GM21576 (cell line): ENCODE measurements around the gene TVP23C.
A peak's percentile ranks its signal among the peaks of the same experiment; 100 is the strongest.
"Not testable (repeated sequence)": the region's sequence is repeated elsewhere in the genome, so short reads cannot be mapped to it uniquely, and the experiment has no call there.

ENCODE experiments used
- ATAC-seq: cut with Tn5 transposase; IDR thresholded peaks from one replicate; pipeline ENCODE4 v1.9.1; 2021; ENCODE audit warnings: mild to moderate bottlenecking, moderate library complexity; ENCODE audit not compliant: unreplicated experiment

The TVP23C gene

DNA sequence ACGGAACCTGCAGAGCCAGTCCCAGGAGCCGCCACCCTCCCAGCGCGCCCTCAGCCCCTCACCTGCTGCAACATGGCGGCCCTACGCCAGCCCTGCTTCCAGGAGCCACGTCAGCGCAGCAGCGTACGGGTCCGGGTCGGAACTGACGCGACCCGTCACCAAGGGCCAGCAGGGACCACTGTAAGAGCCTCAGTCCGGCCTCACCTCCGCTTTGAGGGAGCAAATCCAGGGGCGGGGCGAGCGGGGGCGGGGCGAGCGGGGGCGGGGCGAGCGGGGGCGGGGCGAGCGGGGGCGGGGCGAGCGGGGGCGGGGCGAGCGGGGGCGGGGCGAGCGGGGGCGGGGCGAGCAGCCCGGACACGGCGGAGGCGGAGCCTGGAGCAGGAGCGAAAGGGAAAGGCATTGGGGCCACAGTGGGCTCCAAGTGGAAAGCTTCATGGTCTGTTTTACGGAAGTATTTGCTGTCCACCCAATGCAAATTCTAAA is at the start of gene TVP23C:
Gene TVP23C (minus strand): TSS at position 109 of the 483 bp plus-strand sequence. CDS start 35 bp downstream, at position 74.
- peak; percentile 68 for ATAC-seq

DNA sequence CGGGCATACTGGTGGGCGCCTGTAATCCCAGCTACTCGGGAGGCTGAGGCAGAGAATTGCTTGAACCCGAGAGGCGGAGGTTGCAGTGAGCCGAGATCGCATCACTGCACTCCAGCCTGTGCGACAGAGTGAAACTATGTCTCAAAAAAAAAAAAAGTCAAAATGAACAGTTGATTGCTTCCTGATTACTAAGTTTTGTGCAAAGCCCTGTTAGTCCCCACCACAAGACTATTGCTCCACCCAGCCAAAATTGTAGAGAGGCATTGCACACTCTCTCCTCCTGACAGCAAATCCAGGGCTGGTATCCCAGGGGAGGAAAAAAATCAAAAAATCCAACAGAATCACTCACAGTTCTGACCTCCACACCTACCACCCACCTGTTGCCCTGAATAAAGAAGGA is 29.7 kb upstream of the TVP23C start:
- not testable (repeated sequence) for ATAC-seq

DNA sequence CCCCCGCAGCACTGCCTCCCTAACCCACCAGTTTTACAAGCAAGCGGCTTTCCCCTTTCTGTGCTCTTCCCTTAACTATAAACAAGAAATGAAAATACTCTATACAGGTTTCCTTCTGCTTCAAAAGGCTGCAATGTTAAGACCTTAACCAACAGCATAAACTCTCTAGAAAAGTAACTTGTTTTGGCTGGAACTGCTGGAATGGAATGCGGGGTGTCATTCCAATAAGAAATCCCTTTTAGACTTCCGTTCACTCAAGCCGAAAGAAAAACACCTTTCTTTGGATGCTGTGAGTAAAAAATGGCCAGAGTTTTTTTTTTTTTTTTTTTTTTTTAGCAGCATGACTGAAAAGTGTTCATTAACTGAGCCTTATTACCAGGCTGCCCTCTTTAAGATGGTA is 28.7 kb upstream of the TVP23C start:
- ATAC-seq: not testable (repeated sequence)

DNA sequence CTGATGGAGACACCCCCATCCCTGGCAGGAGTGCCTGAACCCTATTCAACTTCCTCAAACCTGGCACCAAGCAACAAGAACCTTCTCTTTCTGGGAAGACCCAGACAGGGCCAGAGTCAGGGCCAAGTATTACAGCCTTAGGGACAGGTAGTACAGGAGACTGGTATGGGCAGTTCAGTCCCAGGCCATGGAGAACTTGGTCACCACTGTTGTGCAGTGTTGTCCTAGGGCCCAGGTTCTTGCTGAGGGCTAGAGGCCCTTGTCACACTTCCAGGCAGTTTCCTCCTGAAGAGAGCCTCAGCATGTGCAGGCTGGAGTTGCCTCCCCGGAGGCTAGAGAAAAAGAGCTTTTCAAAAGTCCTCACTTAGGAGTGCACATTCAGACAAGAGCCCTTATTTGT is 27.6 kb upstream of the TVP23C start:
- ATAC-seq: not testable (repeated sequence)

DNA sequence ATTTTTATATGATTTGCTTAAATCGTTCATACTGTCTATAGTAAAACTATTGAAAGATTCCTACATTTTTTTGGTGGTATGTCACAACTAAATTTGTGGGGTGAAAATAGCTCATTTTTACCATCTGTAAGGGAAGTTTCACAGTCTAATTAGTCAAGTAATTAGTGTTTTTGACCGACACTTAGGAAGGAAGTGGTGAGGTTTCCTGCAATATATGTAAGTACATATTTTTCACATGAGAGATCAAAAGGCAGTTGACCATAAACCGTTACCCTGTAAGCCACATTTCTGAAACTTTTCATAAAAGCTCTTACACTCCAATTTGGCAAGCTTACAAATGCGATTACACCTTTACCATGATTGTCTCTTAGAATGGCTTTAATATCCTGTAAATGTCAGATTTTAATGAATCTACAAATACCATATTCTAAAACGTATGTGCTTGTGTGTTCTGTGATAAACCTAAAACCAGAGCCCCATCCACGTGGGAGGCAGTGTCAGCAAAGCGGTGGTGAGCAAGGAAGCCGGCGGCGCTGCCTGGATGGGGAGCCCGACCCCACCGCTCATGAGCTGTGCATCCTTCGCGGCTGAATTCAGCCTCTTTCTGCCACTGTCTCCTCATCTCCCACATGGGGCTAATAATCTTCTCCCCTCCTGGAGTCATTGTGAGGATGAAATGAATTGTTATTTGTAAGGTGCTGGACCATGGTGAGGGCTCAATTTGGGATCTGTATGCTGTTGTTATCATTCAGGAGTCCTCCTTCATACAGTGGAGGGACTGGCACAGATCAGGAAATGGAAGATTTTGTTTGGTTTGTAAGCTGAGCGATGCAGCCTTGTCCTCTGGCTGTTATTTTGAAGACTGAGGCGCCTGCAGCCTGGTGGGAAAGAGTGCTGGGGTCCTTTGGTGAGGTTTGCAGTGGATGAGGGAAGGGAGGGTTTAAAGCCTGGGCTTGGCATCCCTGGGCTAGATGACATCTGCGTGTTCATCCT is 26.6 kb upstream of the TVP23C start:
- ATAC-seq: not testable (repeated sequence)

DNA sequence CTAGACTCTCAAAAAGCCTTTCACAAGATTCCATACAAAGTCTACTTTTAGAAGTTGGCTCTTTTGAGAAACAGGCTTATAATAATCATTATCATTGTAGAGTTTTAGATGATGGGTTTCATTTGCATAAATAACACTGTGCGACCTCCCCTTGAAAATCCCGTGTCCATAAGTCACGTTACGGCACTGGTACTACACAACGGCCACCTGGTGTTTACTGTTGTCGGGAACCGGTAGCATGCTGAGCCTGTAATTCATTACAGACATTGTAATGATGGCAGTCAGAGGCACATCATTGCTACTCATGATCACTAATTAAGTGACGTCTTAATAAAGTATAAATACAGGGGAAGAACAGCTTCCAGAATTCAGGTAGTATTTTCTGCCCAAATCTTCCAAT is 24.7 kb upstream of the TVP23C start:
- ATAC-seq: not testable (repeated sequence)

DNA sequence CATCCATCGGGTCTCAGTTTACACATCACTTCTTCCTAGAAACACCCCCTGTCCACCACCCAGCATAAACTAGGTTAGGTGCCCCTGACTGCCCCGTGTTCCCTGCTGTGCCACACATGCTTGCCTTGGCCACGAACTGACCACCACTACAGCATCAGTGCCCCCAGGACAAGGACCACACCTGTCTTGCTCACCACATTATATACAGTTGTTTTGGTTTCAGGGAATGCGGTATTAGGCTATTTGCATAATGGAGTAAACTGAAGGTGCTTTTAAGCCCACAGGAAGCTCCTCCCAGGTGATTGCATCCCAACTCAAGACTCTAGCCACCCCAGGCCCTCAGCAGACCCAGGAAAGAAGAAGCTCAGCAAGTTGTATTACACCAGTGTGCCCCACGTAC is 20.0 kb upstream of the TVP23C start:
- ATAC-seq: not testable (repeated sequence)

DNA sequence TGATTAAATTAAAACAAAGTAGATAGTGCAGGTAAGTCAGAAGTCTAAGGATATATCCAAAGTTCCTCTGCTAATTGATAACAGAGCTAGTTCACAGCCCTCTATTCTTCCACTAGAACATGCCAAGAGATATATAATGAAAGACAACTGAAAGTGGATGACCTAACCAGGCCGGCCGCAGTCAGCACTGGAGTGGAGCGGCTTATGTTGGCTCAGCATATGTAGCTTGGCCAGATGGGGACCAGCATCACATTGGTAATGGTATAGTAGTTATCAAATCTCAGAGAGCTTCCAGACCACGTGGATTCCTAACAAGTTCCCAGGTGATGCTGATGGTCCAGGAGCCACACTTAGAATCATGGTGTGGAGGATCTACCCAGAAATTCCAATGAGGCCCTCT is 18.2 kb upstream of the TVP23C start:
- not testable (repeated sequence) for ATAC-seq

DNA sequence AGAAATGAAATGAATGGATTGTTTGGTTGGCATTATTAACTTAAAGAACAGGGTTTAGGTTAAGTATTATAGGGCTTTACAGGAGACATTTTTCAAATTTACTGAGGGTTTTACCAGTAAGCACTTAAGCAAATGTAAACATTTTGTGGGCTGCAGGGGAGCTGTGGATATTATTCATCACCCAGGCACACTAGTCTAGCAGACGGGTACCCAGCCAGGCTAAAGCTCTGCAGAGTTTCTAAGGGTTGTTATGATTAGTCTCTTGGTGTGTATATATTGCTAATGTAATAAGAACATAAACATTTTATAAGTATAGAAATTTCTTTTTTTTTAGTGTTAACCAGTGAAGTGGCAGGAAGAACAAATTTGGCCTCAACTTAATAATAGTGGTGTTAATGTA is 13.6 kb upstream of the TVP23C start:
- ATAC-seq: not testable (repeated sequence)

DNA sequence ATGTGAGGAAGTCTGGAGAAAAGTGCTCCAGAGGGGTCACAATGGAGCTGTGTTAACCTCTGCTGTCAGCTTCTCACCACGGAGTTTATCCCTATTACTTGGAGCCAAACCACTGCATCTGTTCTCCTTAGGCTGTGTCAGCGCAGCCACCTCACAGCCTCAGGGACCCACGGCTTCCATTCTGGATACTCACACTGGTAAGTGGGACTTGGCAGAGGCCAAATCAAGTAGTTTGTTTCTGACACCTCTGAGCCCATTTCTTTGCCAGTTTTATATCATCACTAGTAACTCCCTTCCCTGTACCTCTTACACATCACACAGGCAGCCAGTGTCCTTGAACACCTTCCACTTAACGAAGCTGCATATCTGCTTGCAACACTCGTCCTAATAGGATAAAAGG is 11.4 kb upstream of the TVP23C start:
- ATAC-seq: not testable (repeated sequence)

DNA sequence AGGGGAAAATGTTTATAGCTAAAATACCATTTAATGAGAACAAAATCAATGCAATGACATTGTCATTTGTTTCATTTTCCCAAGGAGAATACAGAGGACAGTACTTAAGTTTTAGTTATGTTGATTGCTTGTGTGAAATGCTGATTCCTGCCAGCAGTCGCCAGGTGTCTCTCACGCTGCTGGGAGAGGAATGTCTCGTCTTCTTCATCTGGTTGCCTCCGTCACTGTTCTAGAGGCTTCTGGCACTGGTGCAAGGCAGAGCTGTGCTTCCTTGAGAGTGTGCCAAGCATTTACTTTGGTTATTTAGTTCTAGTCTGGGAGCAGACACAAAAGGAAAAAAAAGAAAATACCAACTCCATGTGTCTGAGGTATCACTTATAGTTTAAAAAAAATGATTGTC is 10.6 kb upstream of the TVP23C start:
- not testable (repeated sequence) for ATAC-seq

DNA sequence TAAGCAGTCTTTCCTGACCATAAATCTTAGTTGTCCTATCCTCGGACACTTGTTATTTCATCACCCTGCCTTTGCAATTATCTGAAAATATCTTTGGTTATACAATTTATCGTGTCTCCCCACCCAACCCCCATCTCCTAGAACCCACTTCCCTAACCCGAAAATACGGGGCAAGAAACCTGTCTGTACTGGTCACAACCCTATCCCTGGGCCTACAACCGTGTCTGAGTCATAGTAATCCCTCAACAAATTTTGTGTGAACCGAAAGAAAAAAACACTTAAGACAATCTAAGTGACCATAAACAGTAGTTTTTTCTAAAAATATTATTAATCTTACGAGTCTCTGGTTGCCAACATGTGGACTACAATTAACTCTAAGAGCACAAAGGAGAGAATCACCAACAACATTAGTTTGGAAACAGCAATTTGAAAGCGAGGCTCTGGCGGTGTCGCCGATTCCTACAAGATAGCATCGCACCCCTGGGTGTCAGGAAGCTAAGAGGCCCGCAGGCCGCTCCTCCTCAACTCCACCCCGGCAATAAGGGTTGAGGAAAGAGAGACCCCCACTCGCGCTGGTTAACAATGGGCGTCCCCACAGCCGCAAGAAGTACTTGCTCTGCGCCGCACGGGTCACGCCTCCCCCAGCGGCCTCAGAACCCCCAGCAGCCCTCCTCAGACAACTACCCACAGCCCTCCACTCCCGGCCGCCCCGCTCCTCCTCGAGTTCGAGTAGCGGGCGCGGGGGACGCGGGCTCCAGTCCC is 489 bp downstream of the TVP23C start:
- ATAC-seq: peak; percentile 33

DNA sequence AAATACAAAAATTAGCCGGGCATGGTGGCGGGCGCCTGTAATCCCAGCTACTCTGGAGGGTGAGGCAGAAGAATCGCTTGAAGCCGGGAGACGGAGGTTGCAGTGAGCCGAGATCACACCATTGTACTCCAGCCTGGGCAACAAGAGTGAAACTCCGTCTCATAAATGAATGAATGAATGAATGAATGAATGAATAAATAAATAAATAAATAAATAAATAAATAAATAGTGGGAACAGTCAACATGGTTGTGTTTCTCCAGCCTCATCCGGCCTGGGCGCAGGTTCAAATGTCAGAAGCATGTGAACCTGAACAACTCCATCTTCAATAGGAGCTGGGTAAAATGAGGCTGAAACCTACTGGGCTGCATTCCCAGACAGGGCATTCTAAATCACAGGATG is 1.8 kb downstream of the TVP23C start:
- ATAC-seq: not testable (repeated sequence)

DNA sequence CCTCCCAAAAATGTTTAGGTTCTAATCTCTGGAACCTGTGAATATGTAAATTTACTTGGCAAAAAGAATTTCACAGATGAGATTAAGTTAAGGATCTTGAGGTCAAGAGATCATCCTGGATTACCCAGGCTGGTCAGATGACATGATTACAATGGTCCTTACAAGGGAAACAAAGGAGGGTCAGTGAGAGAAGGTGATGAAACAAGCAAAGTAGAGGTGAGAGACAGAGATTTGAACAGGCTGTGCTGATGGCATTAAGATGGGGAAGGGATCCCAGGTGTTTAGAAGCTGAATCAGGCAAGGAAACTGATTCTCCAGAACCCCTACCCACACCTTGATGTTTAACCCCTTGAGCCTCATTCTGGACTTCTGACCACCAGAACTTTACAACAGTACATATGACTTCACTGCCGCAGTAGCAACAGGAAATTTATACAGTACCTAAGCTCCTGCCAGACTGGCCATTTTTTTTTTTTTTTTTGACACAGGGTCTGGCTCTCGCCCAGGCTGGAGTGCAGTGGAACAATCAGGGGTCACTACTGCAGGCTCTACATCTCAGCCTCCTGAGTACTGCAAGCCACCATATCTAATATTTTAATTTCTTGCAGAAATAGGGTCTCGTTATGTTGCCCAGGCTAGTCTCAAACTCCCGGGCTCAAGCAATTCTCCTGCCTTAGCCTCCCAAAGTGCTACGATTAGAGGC is 4.7 kb downstream of the TVP23C start:
- ATAC-seq: not testable (repeated sequence)

DNA sequence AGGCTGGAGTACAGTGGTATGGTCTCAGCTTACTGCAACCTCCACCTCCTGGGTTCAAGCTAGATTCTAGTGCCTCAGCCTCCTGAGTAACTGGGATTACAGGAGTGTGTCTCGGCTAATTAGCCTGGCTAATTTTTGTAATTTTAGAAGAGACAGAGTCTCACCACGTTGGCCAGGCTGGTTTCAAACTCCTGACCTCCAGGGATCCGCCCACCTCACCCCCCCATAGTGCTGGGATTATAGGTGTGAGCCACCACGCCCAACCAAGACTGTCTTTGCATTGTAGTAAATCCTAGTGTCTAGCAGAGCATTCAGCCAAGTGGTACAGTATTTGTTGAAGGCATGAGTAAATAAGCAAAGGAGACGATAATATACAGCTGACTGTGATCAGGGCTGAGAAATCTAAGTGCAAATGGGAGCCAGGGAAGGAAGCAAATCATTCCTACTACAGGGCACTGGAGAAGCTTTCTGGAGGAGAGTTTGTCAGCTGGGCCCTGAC is 5.9 kb downstream of the TVP23C start:
- not testable (repeated sequence) for ATAC-seq

DNA sequence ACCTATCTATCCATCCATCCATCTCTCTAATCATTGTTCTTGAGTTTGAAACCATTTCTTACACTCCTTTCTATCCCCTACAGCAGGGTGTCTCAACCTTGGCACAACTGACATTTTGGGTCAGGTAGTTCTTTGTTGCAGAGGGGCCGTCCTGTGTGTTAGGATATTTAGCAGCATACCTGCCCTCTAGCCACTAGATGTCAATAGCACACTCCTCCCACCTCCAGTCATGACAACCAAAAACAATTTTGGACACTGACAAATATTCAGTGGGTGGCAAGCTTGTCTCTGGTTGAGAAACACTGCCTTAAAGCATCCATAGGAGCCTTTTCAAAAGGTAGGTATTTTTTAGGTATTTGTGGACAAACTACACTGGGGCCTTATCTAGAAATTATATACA is 10.4 kb downstream of the TVP23C start:
- not testable (repeated sequence) for ATAC-seq

DNA sequence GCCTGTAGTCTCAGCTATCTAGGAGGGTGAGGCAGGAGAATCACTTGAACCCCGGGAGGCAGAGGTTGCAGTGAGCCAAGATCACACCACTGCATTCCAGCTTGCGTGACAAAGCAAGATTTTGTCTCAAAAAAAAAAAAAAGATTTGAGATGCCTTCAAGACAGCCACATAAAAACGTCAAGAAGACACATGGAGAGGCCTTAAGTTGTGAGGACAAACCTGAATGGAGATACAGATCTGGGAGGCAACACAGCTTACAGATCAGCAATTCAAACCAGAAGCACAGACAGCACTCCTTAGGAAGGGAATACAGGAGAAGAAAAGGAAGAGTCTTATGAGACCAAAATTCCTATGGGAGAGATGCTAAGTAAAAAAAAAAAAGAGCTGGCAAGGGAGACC is 13.7 kb downstream of the TVP23C start:
- ATAC-seq: not testable (repeated sequence)

DNA sequence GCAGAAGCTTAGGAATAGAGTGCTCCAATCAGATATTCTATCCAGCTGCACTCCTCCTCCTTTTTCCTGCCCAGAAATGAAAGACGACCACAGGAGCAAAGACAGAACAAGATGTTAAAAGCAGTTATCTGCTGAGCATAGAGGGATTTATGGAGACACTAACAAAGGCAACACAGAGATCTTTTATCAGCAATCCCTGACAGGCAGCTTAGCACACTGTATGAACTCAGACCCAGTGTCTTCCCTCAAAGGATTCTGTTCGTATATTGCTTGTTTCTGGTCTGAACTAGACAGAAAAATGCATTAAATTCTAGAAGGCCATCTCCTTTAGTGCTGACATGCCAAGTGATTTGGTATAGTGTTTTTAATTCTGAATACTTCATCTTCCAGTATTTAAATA is 16.7 kb downstream of the TVP23C start:
- ATAC-seq: not testable (repeated sequence)

DNA sequence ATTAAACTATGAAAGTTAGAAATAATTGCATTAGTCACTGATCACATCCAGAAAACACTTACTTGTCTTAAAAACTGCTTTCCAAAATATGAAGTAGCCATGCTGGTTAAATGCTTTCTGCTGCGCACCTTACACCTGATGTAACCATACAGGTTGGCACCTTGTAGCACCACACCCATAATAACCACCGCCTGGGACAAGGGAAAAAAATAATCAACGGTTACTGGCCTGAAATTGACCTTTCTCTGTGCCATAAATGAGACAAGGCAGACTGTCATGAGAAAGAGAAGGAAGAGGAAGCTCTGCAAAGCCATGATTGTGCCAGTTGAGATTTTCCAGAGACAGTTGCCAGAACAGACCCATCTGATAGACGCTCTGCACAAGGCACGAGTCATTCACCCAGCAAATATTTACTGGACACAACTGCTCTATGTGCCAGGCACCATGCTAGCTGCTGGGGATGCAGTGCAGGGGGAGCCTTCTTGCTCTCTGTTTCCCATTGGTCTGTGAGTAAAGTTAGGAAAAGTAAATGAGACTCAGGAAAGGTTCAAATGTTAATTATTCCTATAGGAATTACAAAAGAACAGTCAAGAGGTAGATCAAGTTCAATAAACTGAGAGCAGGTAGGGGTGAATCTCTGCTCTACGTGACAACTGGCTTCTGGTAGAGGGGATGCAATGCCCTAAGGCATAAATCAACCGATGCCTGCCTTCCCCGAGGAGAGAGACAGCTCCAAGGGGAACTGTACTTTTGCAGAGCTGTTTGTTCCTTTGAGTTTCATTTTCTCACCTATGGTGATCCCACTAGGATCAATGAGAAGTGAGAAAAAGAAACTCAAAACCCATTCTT is 22.7 kb downstream of the TVP23C start:
- ATAC-seq: not testable (repeated sequence)

DNA sequence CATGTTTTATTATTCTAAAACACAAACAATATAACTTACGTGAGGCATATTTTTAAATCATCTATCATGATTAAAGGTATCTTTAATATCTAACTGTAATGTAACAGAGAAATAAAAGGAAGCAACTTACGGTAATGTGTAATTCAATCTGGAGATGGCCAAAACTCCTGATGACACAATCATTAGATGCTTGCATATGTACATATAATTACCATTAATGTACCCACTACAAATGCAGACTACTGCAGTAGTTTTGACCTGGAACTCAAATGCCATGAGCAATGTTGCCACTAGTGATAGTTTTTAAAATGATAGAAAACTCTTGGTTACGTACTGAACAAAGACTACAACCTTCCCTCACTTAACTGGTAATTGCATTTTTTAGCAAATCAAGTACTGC is 30.2 kb downstream of the TVP23C start:
- ATAC-seq: not testable (repeated sequence)
